HepG2 (cell line): ENCODE measurements around the gene AVPR2. TPM values are rescaled to one million over a fixed set of nuclear protein-coding genes. Genes with fewer than 3 reads are reported as not detected.

Experiments used
- ATF1 ChIP-seq: IDR thresholded peaks from 2 replicates; pipeline ENCODE4 v1.6.1; 2016; ENCODE audit warnings: mild to moderate bottlenecking, control low read depth
- DR1 ChIP-seq: sonication (generic); formaldehyde crosslinking; IDR thresholded peaks from 2 replicates; pipeline ENCODE4 v1.8.0; 2021; ENCODE audit warnings: mild to moderate bottlenecking, missing genetic modification reagents, inconsistent platforms
- ELF3 ChIP-seq: IDR thresholded peaks from 2 replicates; pipeline ENCODE4 v1.6.1; 2016; ENCODE audit warnings: missing genetic modification reagents, missing compliant biosample characterization
- FOXJ3 ChIP-seq: sonication (generic); formaldehyde crosslinking; IDR thresholded peaks from 2 replicates; pipeline ENCODE4 v1.4.0; 2020; ENCODE audit warnings: missing genetic modification reagents, mild to moderate bottlenecking, borderline replicate concordance
- GATAD1 ChIP-seq: IDR thresholded peaks from 2 replicates; pipeline ENCODE4 v1.6.1; 2016; ENCODE audit warnings: missing genetic modification reagents, missing compliant biosample characterization
- ISL2 ChIP-seq: sonication (generic); formaldehyde crosslinking; IDR thresholded peaks from 2 replicates; pipeline ENCODE4 v1.5.0; 2020; ENCODE audit warnings: missing genetic modification reagents
- JUN ChIP-seq: sonication (generic); formaldehyde crosslinking; IDR thresholded peaks from 2 replicates; pipeline ENCODE4 v1.4.0; 2020; ENCODE audit warnings: mild to moderate bottlenecking, missing genetic modification reagents
- KDM1A ChIP-seq: IDR thresholded peaks from 2 replicates; pipeline ENCODE4 v1.6.1; 2016; ENCODE audit warnings: missing compliant biosample characterization
- KLF11 ChIP-seq: IDR thresholded peaks from 2 replicates; pipeline ENCODE4 v1.6.1; 2016; ENCODE audit warnings: missing compliant biosample characterization
- KLF13 ChIP-seq: sonication (generic); formaldehyde crosslinking; IDR thresholded peaks from 2 replicates; pipeline ENCODE4 v1.4.0; 2020; ENCODE audit warnings: mild to moderate bottlenecking, missing genetic modification reagents
- MYC ChIP-seq: sonication (generic); formaldehyde crosslinking; IDR thresholded peaks from 2 replicates; pipeline ENCODE4 v1.9.0; 2021; ENCODE audit warnings: missing genetic modification reagents, borderline replicate concordance
- NFATC3 ChIP-seq: sonication (generic); formaldehyde crosslinking; IDR thresholded peaks from 2 replicates; pipeline ENCODE4 v1.5.1; 2020; ENCODE audit warnings: mild to moderate bottlenecking, missing genetic modification reagents
- NR2C2 ChIP-seq: sonication (generic); formaldehyde crosslinking; IDR thresholded peaks from 2 replicates; pipeline ENCODE4 v1.4.0; 2020; ENCODE audit warnings: missing genetic modification reagents, mild to moderate bottlenecking, moderate library complexity, borderline replicate concordance
- PHF21A ChIP-seq: sonication (generic); formaldehyde crosslinking; IDR thresholded peaks from 2 replicates; pipeline ENCODE4 v1.5.0; 2020; ENCODE audit warnings: mild to moderate bottlenecking, missing genetic modification reagents
- PHF5A ChIP-seq: IDR thresholded peaks from one replicate; pipeline ENCODE4 v1.6.1; 2018; ENCODE audit warnings: low read depth, missing genetic modification reagents; ENCODE audit not compliant: unreplicated experiment
- SCMH1 ChIP-seq: sonication (generic); formaldehyde crosslinking; IDR thresholded peaks from 2 replicates; pipeline ENCODE4 v1.9.0; 2021; ENCODE audit warnings: missing genetic modification reagents, mild to moderate bottlenecking, borderline replicate concordance
- SIN3B ChIP-seq: fragments of 150-350 bp; IDR thresholded peaks from 2 replicates; pipeline ENCODE4 v1.6.1; 2014; ENCODE audit warnings: low read length
- SKI ChIP-seq: fragments of 450-650 bp; IDR thresholded peaks from one replicate; pipeline ENCODE4 v1.6.1; 2018; ENCODE audit warnings: mild to moderate bottlenecking; ENCODE audit not compliant: partially characterized antibody
- SMYD3 ChIP-seq: sonication (generic); formaldehyde crosslinking; IDR thresholded peaks from 2 replicates; pipeline ENCODE4 v1.8.1; 2023; ENCODE audit warnings: mild to moderate bottlenecking, missing genetic modification reagents
- STAG1 ChIP-seq: sonication (generic); formaldehyde crosslinking; IDR thresholded peaks from 2 replicates; pipeline ENCODE4 v1.4.0; 2020; ENCODE audit warnings: missing genetic modification reagents
- TFAP4 ChIP-seq: sonication (generic); IDR thresholded peaks from 2 replicates; pipeline ENCODE4 v1.6.1; 2016; ENCODE audit warnings: low read depth, borderline replicate concordance
- WIZ ChIP-seq: sonication (generic); formaldehyde crosslinking; IDR thresholded peaks from 2 replicates; pipeline ENCODE4 v1.5.1; 2020; ENCODE audit warnings: mild to moderate bottlenecking, missing genetic modification reagents
- ZBTB1 ChIP-seq: sonication (generic); formaldehyde crosslinking; IDR thresholded peaks from 2 replicates; pipeline ENCODE4 v1.4.0; 2020; ENCODE audit warnings: missing genetic modification reagents, borderline replicate concordance
- ZNF160 ChIP-seq: sonication (generic); formaldehyde crosslinking; IDR thresholded peaks from 2 replicates; pipeline ENCODE4 v1.8.0; 2022; ENCODE audit warnings: mild to moderate bottlenecking, inconsistent platforms, missing genetic modification reagents
- ZNF180 ChIP-seq: sonication (generic); formaldehyde crosslinking; IDR thresholded peaks from 2 replicates; pipeline ENCODE4 v1.4.0; 2020; ENCODE audit warnings: low read depth, missing genetic modification reagents, borderline replicate concordance
- ZNF256 ChIP-seq: sonication (generic); formaldehyde crosslinking; conservative IDR thresholded peaks from 2 replicates; pipeline ENCODE4 v1.4.0; 2020; ENCODE audit warnings: missing genetic modification reagents
- ZNF430 ChIP-seq: sonication (generic); formaldehyde crosslinking; IDR thresholded peaks from 2 replicates; pipeline ENCODE4 v1.9.0; 2021; ENCODE audit warnings: mild to moderate bottlenecking, missing genetic modification reagents
- ZNF468 ChIP-seq: sonication (generic); formaldehyde crosslinking; IDR thresholded peaks from 2 replicates; pipeline ENCODE4 v1.8.0; 2022; ENCODE audit warnings: mild to moderate bottlenecking, moderate library complexity, missing genetic modification reagents
- ZNF496 ChIP-seq: sonication (generic); formaldehyde crosslinking; IDR thresholded peaks from 2 replicates; pipeline ENCODE4 v1.8.1; 2023; ENCODE audit warnings: mild to moderate bottlenecking, moderate library complexity, missing genetic modification reagents; ENCODE audit not compliant: insufficient replicate concordance
- ZNF567 ChIP-seq: sonication (generic); formaldehyde crosslinking; IDR thresholded peaks from 2 replicates; pipeline ENCODE4 v1.8.1; 2023; ENCODE audit warnings: mild to moderate bottlenecking, missing genetic modification reagents, borderline replicate concordance
- ZNF691 ChIP-seq: sonication (generic); formaldehyde crosslinking; IDR thresholded peaks from 2 replicates; pipeline ENCODE4 v1.4.0; 2020; ENCODE audit warnings: missing genetic modification reagents, low read depth, mild to moderate bottlenecking, borderline replicate concordance
- ZNF720 ChIP-seq: sonication (generic); formaldehyde crosslinking; IDR thresholded peaks from 2 replicates; pipeline ENCODE4 v1.4.0; 2020; ENCODE audit warnings: missing genetic modification reagents
- ZSCAN20 ChIP-seq: sonication (generic); formaldehyde crosslinking; IDR thresholded peaks from 2 replicates; pipeline ENCODE4 v1.4.0; 2020; ENCODE audit warnings: missing genetic modification reagents, mild to moderate bottlenecking, borderline replicate concordance
- polyA plus RNA-seq, 8 experiments: library from polyadenylated mRNA; depleted of rRNA in 3 of 8; stranded (reverse) in 7 of 8; unstranded in 1 of 8; fragments of >200 nt; fragmentation: Illumina TruSeq in 4 of 8; extraction: Trizol in 4 of 8; gene quantifications; 2 replicates each; pipeline versions ENCODE4 v1.2.1 to v1.2.3, GENCODE V29; 2011 to 2016; ENCODE audit warnings: low read depth in 4 of 8, missing spikeins in 1 of 8, mixed read lengths in 1 of 8; ENCODE audit not compliant: insufficient read depth in 1 of 8
- total RNA-seq, 5 experiments: library from RNA; depleted of rRNA; stranded (reverse); fragments of >200 nt; fragmentation: Illumina TruSeq; extraction: Trizol; gene quantifications; 2 replicates each; pipeline ENCODE4 v1.2.3, GENCODE V29; 2016; ENCODE audit warnings: low read depth in 1 of 5

AVPR2 gene
- total and polyA plus RNA-seq, 2 of the 13 experiments (the other 11 are each of a cell fraction or from before 2014, with no cell fraction given) = not detected

GRCh38 chrX:153875391-153876111 is 28.9 kb upstream of the AVPR2 start (continued):
- peak; percentile 87 for TF ChIP-seq MYC
- peak; percentile 99 for TF ChIP-seq KLF13
- TF ChIP-seq FOXJ3 (CRISPR knock-in tag) = peak; percentile 75
- TF ChIP-seq ZNF567 (CRISPR knock-in tag) = peak; percentile 99
- TF ChIP-seq KDM1A (CRISPR knock-in tag) = peak; percentile 73; the same call in 1 of the 2 replicates
- peak; percentile 99 for TF ChIP-seq SMYD3 (CRISPR knock-in tag)
- no peak for TF ChIP-seq SKI
- no peak for TF ChIP-seq SIN3B
- peak; percentile 20 for TF ChIP-seq ZNF496 (CRISPR knock-in tag)
- peak; percentile 61 for TF ChIP-seq NR2C2 (CRISPR knock-in tag)
- TF ChIP-seq STAG1 (CRISPR knock-in tag) = peak; percentile 37
- peak; percentile 98 for TF ChIP-seq ZNF720 (CRISPR knock-in tag)
- TF ChIP-seq ZNF256 (CRISPR knock-in tag) = peak; percentile 100
- TF ChIP-seq ZNF180 (CRISPR knock-in tag) = peak; percentile 98; the same call in 1 of the 2 replicates
- TF ChIP-seq GATAD1 = peak; percentile 88
- TF ChIP-seq NFATC3 (CRISPR knock-in tag) = peak; percentile 98; the same call in 1 of the 2 replicates
- peak; percentile 99 for TF ChIP-seq ZNF468 (CRISPR knock-in tag)
- TF ChIP-seq SCMH1 (CRISPR knock-in tag) = peak; percentile 84
- peak; percentile 98 for TF ChIP-seq ELF3 (CRISPR knock-in tag)
- TF ChIP-seq WIZ = peak; percentile 100
- peak; percentile 95 for TF ChIP-seq PHF5A
- no peak for TF ChIP-seq ATF1 (CRISPR knock-in tag)
- peak; percentile 99 for TF ChIP-seq ZNF160 (CRISPR knock-in tag)
- peak; percentile 100 for TF ChIP-seq ZNF430 (CRISPR knock-in tag)
- TF ChIP-seq DR1 = peak; percentile 84
- no peak for TF ChIP-seq TFAP4
- peak; percentile 91; the same call in 1 of the 2 replicates for TF ChIP-seq JUN (CRISPR knock-in tag)
- TF ChIP-seq ZSCAN20 (CRISPR knock-in tag) = peak; percentile 100
- peak; percentile 63 for TF ChIP-seq PHF21A (CRISPR knock-in tag)
- TF ChIP-seq ZBTB1 = peak; percentile 98
- peak; percentile 98 for TF ChIP-seq ZNF691
- peak; percentile 98 for TF ChIP-seq ISL2
- TF ChIP-seq KLF11 (CRISPR knock-in tag) = peak; percentile 100
